Astrocyte of the hippocampus (primary cell): Measurements from ENCODE around the gene BBS2.

ENCODE experiments used
- DNase-seq: peaks from one replicate; pipeline ENCODE4 v3.0.0; 2011; ENCODE audit warnings: low read depth, low spot score

The BBS2 gene

DNA sequence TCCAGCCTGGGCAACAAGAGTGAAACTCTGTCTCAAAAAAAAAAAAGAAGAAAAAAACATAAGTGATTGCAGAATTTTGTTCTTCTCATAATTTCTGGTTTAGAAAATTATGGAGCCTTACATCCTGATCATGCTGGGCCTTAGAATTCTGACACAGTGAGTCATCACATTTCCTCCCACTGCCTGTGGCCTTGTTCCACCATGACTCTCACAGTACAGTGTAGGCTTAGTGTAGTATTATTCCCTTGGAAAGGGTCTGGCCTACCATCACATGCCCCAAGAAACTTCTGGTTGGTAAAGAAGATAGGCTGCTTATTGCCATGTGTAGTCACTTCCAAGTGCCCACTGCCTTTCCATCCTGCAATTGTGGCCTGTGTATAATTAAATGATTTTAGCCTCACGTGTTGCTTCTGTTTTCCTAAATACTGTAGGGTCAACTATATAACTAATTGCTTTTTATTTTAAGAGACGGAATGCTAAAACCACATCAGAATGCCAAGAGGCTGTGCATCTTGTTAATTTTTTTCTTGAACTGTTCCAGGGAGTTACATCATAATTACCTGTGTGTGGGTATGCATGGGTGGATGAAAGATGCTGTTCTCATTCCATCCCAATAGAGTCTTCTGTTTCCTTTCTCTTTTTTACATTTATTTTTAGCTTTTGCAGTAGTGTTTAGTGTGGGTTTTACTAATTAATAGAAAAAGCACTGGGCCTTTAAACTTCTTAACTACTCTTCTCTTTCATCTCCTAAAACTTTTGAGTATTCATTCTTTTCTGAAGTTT, 42.5 kb downstream of the BBS2 start:
- DNase-seq = peak; percentile 87

DNA sequence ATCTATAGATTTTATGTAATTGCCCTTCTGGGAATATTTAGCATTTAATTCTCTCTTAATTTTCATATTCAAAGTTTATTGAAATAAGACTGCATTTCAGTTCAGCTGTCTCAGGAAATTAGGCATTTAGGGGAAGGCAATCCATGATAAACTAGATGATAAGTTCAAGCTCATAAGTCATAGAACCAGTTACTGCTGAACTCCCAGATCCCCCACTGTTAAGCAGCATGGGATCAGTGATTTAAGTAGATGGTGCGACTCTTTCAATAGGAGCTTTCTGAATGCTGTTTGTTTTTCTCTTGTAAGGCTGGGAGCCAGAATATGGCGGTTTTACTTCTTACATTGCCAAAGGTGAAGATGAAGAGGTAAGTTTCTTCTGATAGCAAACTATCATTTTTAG, 44.6 kb downstream of the BBS2 start:
- DNase-seq = no peak

DNA sequence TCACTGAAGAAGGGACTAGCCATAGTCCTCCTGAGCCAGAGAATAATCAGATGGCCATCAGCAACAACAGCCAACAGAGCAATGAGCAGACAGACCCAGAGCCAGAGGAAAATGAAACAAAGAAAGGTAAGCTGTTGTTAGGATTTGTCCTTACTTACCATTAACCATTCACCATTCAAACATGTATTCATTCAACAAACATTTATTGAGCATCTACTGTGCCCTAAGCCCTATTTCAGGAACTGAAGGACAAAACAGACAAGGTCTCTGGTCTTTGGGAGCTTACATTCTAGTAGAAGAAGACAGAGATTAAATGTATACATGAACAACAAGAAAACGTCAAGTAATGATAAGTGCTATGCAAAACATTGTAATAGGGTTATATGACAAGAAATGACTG, 49.2 kb downstream of the BBS2 start:
- no peak for DNase-seq

DNA sequence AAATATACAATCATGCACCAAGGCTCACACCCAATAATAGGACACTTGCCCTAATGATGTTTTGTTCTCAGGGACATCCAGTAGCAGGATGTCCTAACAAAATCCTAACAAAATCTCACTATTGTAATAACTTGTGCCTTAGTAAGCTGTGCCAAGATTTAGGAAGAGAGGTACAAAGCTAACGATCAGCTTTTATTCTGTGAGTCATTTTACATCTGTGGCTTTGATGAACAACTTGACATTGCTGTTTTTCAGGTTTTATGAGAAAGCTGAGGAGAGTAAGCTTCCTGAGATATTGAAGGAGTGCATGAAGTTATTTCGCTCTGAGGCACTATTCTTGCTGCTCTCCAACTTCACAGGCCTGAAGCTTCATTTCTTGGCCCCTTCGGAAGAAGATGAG, 49.6 kb downstream of the BBS2 start:
- no peak for DNase-seq

DNA sequence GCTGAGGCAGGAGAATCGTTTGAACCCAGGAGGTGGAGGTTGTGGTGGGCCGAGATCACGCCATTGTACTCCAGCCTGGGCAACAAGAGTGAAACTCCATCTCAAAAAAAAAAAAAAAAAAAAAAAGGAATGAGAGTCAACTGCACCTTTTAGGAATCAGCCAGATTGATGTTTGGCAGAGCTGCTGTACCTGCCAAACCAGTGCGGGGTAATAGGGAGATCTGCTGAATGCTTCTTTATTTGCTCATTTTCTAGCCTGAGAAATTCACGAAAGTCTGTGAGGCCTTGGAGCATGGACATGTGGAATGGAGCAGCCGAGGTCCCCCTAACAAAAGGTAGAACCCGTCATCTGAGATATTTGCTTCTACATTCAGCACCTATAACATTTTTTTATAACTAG, 50.1 kb downstream of the BBS2 start:
- DNase-seq = no peak

DNA sequence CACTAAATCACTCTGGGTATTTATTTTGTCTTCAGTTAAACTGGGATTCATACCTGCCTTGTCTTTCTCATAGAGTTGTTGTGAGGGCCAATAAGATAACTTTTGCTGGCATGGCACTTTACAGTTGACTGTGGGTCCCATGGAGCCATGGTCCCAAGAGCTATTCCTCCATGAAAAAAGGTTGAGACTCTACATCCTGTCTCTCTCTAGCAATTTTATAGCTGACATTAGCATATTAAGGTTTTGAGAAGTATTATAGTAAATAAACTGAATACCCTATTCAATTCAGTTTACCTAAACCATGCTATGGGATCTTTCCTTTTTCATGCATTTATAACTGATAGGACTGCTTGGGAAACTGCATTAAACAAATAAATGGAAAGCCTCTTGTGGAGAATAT, 51.0 kb downstream of the BBS2 start:
- DNase-seq = no peak

DNA sequence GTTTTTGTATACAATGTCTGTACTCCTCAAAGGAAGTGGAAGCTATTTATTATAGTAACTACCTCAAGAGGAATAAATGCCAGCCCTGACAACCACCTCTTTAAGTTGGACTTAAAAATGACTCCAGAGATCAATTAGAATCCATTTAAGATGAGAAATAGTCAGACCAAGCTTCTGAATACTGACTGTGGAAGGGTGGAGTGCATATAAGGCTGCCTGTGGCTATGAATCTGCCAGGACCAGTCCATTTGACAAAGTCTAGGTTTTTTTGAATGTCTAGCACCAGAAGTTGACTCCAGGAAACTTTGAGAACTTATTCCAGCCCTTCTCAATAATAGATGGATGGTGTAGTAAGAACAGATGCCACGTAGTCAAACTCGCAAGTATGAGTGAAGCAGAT, 53.5 kb downstream of the BBS2 start:
- no peak for DNase-seq

DNA sequence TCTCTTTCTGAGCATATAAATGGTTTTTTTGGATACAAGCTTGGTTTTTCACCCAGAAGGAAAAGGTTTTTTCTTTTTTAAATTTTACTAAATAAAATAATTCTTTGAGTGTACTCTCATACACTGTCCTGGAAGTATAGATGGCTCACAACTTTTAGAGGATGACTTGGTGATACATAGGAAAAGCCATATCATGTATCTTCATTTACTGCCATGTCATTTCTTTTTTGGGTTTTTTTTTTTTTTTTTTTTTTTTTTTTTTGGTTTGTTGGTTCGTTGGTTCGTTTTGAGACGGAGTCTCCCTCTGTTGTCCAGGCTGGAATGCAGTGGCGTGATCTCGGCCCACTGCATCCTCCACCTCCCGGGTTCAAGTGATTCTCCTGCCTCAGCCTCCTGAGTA, 56.7 kb downstream of the BBS2 start:
- DNase-seq = no peak

DNA sequence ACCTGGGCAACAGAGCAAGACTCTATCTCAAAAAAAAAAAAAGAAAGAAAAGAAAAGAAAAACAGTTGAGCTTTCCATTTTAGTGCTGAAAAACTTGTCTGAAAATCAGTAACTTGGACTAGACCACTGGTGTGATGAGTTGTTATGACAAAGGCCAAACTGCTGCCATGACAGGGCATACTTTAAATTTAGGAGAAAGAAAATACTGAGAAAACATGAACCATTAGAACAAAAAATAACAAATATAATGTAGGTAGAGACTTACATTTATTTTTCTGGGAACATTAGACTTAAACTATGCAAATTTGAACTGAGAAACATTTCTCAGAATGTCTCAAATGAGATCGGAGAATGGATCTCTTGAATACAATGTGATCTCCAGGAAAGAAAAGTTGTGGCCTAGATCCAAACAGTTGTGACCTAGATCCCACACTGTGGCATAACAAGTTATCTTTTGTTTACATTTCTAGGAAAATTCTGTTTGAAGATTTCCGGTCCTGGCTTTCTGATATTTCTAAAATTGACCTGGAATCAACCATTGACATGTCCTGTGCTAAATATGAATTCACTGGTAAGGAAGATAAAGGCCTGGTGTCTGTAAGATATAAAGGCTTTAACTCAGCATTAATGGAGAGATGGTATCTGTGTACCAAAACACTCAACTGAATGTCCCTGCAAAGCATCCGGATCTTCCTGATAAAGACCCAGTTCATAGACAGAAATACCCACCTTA, 57.6 kb downstream of the BBS2 start:
- DNase-seq = no peak

DNA sequence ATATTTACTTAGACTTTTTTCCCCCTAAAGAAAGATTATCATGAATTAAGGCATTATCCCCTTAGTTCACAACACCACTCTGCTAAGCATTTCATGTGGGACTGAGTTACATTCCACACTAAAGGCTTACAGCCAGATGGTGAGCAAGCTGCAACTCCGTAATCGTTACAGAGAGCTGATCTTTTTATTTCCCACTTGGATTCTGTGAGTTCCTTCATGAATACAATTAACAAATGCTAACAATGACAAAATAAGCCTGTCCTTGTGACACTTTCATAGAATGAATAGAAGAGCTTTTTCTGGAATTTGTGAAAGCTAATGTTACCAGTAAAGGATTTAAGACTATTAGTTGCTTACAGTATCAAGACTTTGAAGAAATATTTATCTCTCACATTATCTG, 59.7 kb downstream of the BBS2 start:
- DNase-seq = peak; percentile 56

DNA sequence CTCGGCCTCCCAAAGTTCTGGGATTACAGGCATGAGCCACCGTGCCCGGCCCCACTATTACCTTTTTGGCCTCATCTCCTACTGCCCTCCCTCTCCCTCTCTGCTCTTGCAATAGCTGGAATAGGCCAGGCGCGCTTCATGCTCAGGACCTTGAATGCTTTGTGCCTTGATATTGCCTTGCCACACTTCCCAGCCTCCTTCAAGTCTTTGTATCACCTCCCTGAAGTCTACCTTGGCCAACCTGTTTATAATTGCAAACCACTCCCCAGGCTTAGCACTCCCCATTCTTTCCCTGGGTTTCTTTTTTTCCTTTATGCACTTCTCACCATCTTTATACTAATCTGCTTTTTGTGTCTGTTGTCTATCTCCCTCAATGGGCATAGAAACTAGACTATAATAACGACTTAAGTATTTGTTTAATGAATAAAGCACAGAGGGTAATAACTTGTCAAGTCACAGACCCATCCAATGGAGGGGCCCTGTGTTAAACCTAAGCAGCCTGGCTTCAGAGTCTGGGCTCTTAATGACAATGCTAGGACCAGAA, 61.8 kb downstream of the BBS2 start:
- no peak for DNase-seq

DNA sequence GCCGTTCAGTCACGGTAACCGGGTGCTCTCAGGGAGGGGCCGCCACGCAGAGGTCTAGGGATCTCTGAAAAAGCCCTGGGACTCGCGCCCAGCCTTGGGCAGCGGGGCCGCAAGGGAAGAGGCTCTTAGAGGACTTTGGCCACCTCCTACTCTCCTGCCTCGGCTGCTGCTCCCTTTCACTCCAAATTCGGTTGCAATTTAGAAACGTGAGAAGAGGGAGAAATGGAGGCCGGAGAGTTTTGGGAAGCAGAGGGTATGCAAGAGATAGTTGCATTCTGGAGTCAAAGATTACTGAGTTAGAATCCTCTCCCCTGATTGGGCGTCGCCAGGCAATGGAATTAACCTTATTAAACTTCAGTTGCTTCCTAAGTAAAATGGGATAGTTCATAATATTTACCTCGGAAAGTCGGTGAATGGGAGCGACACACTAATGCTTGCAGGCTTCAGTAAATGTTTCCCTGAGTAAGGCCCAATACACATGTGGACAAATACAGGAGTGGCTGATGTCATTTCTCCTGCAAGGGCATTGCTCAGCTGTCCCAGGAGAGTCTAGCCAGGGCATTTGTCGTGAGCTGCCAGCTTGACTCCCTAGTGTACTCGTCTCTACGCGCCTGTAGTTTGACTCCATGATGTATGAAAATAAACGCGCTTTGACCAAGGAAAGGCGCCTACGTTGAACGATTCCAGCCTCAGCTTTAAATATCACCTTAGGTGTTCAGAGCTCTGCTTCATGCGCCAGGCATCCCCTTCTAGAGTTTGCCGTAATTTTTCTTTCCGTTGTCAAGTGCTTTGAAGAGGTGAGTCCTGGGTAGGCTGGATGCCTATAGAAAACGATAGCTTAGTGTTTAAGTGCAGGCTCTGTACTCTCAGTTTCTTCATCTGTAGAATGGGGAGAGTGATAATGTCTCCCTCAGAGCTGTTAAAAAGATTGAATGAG, 67.8 kb downstream of the BBS2 start:
- peak; percentile 54 for DNase-seq

DNA sequence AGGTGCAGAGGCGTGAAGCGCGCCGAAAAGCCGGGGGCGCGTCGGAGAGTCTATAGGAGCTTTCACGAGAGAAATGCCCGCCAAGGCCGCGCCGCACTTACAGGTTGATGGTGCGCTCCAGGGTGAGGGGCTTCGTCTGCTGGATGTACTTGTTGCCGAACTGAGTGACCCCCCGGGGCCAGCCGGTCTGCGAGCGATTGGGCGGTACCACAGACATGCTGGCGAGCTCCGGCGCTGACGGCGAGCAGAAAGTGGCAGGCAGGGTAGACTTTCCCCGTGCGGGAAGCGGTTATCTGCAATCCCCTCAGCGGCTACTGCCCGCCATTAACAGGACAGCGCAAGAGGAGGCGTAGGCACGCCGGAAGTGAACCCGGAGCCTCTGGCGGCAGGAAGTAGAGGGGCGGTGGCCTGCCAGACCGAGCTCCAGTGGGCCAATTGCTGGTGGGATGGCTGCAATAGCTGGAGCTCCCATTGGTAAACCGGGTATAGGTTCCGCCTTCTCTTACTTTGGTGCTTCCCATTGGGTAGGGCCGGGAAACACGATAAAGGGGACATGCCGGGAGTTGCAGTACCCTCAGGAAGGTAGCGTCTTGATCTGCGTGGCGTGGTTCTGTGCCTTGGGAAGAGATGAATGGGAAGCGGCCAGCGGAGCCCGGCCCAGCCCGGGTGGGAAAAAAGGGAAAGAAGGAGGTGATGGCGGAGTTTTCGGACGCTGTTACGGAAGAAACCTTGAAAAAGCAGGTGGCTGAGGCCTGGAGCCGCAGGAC, 68.7 kb downstream of the BBS2 start, which contains the start of the genes NUDT21 and OGFOD1:
Gene NUDT21, minus strand, starts transcription at position 347 of the 767 bp plus-strand sequence. Its CDS starts 130 bp downstream, at position 217.
Gene OGFOD1, plus strand, starts transcription at position 569 of the 767 bp plus-strand sequence. Its CDS starts 59 bp downstream, at position 628.
- DNase-seq = peak; percentile 99

DNA sequence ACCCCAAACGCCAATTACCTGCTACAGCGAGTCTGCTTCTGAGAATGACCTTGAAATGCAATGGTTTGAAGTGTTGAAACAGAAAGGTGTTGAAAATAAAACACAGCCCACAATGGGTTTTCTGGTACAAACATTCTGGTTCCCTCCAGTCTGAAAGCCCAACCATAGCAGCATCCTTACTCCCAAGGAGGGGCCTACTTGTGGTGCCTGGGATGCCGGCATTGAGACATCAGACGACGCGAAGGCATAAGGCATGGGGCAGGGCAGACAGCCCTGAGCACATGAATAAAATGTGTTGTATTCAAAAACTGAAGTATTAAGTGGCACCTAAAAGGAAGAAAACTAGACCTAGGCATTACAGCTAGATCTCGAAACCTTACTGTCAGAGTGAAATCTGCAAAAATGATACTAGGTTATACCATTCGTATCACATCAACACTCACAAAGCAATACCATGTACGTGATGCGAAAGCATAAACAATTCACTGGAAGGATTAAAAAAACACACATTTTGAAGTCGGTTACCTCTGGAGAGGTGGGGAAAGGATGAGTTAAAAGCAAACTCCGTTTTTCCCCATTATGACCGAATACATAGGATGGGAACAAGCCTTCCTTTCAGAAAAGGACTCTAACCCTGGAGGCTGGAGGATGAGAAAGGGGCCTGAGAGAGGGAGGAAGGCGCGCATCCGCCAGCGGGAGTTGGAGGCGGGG, 69.4 kb downstream of the BBS2 start:
- DNase-seq = peak; percentile 24

DNA sequence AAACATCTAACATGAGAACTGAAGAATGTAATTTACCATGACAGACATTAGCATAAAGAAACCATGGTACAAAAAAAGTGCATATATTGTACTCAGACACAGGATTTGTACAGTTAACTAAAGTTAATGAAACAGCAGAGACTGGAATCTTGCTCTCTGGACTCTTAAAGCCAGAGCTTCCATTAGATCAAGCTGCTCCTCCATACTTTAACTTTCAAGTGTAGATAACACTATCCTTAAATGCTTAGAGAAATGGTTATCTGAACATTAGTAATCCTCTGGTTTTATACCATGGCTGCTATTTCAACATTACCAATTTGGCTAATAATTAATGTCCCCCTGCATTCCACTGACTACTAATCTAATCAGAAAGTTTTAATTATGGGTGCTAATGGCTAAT, 71.8 kb downstream of the BBS2 start:
- DNase-seq = no peak

DNA sequence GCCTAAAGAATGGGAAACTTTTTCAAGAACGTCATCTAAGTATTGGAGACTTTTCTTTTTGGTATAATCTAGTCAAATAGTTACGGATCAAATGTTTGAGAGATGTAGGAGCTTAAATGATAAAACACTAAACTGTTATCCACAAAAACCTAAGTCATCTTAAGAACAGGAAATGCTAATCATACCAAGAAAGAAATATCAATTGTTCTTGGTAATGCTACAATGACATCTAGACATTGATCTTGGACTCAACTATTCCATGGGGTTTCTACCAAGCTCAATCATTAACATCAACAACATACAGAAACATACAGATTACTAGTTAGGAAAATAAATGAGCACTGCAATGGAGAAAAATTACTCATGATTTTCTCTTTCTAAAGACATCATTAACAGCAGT, 72.5 kb downstream of the BBS2 start:
- no peak for DNase-seq

DNA sequence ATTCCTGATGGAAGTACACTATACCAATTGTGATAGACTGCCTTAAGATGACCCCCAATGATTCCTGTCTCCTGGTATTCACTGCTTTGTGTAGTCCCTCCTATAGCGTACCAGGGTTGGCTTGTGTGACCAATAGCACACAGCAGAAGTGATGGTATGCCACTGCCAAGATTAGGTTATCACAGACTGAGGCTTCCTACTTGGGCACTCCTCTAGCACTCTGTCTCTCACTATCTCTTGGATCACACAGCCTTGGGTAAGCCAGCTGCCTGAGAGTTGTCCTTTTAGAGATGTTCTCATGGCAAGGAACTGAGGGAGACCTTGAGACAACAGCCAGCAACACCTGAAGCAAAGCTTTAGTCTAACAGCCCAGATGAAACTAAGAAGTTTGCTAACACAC, 81.8 kb downstream of the BBS2 start:
- DNase-seq = no peak

DNA sequence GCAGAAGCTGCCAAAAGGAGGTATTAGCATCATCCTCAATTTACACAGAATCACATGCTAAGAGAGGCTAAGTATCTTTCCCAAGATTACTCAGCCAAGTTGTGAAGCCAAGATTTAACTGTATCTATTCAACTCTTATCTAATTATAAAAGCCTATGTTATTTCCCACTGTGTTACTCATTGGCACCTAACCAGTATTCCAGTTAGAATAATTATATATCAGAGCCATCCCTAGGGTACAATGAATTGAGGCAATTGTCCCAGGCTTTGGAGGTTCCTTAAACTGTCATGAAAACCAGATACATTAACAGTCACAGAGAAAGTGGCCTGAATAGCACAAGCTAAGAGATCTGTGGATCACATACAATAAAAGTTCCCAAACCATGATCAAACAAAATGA, 83.6 kb downstream of the BBS2 start:
- no peak for DNase-seq
